Measurements from ENCODE around the gene ILRUN.
"Not testable (repeated sequence)": the region's sequence is repeated elsewhere in the genome, so short reads cannot be mapped to it uniquely, and the experiment has no call there.

DNA sequence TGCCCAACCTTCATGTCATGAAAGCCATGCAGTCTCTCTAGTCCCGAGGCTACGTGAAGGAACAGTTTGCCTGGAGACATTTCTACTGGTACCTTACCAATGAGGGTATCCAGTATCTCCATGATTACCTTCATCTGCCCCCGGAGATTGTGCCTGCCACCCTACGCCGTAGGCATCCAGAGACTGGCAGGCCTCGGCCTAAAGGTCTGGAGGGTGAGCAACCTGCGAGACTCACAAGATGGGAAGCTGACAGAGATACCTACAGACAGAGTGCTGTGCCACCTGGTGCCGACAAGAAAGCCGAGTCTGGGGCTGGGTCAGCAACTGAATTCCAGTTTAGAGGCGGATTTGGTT is 47.7 kb upstream of the ILRUN start:
- not testable (repeated sequence) for TF ChIP-seq POLR2A (IDR thresholded peaks at IDR 0.05)
- TF ChIP-seq, protein P1, sequence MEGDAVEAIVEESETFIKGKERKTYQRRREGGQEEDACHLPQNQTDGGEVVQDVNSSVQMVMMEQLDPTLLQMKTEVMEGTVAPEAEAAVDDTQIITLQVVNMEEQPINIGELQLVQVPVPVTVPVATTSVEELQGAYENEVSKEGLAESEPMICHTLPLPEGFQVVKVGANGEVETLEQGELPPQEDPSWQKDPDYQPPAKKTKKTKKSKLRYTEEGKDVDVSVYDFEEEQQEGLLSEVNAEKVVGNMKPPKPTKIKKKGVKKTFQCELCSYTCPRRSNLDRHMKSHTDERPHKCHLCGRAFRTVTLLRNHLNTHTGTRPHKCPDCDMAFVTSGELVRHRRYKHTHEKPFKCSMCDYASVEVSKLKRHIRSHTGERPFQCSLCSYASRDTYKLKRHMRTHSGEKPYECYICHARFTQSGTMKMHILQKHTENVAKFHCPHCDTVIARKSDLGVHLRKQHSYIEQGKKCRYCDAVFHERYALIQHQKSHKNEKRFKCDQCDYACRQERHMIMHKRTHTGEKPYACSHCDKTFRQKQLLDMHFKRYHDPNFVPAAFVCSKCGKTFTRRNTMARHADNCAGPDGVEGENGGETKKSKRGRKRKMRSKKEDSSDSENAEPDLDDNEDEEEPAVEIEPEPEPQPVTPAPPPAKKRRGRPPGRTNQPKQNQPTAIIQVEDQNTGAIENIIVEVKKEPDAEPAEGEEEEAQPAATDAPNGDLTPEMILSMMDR (IDR thresholded peaks at IDR 0.05): not testable (repeated sequence)

All from testis (tissue), 2 donors.